K562 (cell line): ENCODE data around the gene ENDOU. TPM values are rescaled to one million over a fixed set of nuclear protein-coding genes. Genes with fewer than 3 reads are reported as not detected.

ENCODE experiments used
- ATAC-seq: fragments of 200-7000 bp; cut with Tn5 transposase; 3 replicates; pipeline ENCODE4 v1.9.1; 2020; ENCODE audit warnings: moderate library complexity
- BruUV-seq: library from RNA; stranded (reverse); fragments of 400-500 nt; replicated peaks from 2 replicates; lab custom pipeline; 2021; lab: Mats Ljungman, UMichigan
- CTCF ChIA-PET: fragments of 300-600 bp; formaldehyde crosslinking; extraction: SDS; loops from one replicate; lab custom pipeline; 2021; ENCODE audit warnings: low intra/inter-chr PET ratio; lab: Yijun Ruan, JAX
- POLR2A ChIA-PET: fragments of 300-600, 350-650 bp; sonication (Branson Sonifier 250); formaldehyde crosslinking; extraction: SDS; loops from one replicate; lab custom pipeline; 2021; ENCODE audit warnings: antibody characterized with exemption, inconsistent platforms; lab: Yijun Ruan, JAX
- DNase-seq, 4 experiments: peaks; one replicate each; pipeline versions ENCODE4 v3.0.0 to v3.0.0-alpha.2; 2011 to 2018; ENCODE audit warnings: low spot score in 3 of 4, mixed read lengths in 3 of 4; ENCODE audit errors: extremely low read depth in 1 of 4
- FAIRE-seq: peaks from 2 replicates; lab custom pipeline; 2011; peaks lifted over from hg19 to GRCh38; lab: Jason Lieb, UNC
- H2AFZ ChIP-seq: 2 replicates; pipeline ENCODE4 v1.6.0; 2011; ENCODE audit warnings: low read depth, low read length, control low read depth, inconsistent platforms
- H3K27ac ChIP-seq: fragments of 200-600 bp; 3 replicates; pipeline ENCODE4 v1.8.0; 2011; ENCODE audit warnings: low read depth, mild to moderate bottlenecking, control low read depth, inconsistent platforms, low read length, moderate library complexity, mixed read lengths; ENCODE audit errors: extremely low read depth
- H3K27me3 ChIP-seq, 2 experiments: fragments of 300-600 bp in 1 of 2; 2 replicates in 1 of 2; 3 replicates in 1 of 2; pipeline versions ENCODE4 v1.6.0 to v1.8.0; 2011; ENCODE audit warnings: inconsistent platforms in 2 of 2, low read length in 2 of 2, mild to moderate bottlenecking in 1 of 2, mixed read lengths in 1 of 2, moderate library complexity in 1 of 2; ENCODE audit not compliant: control insufficient read depth in 2 of 2, insufficient read depth in 2 of 2
- H3K36me3 ChIP-seq: fragments of 300-600 bp; 3 replicates; pipeline ENCODE4 v1.8.0; 2011; ENCODE audit warnings: mild to moderate bottlenecking, low read length, inconsistent platforms; ENCODE audit not compliant: control insufficient read depth, insufficient read depth
- H3K4me1 ChIP-seq, 2 experiments: fragments of 200-600 bp in 1 of 2; replicated peaks in 1 of 2; 2 replicates in 1 of 2; 3 replicates in 1 of 2; pipeline versions ENCODE4 v1.5.1 to v1.8.0; 2011; ENCODE audit warnings: inconsistent platforms in 2 of 2, low read length in 2 of 2, mild to moderate bottlenecking in 1 of 2, mixed read lengths in 1 of 2, moderate library complexity in 1 of 2; ENCODE audit not compliant: control insufficient read depth in 2 of 2, insufficient read depth in 2 of 2
- H3K4me2 ChIP-seq: 2 replicates; pipeline ENCODE4 v1.6.1; 2011; ENCODE audit warnings: low read length, control low read depth, inconsistent platforms, mixed read lengths; ENCODE audit not compliant: insufficient read depth
- H3K4me3 ChIP-seq: fragments of 200-600 bp; sonication (generic), shearing (Covaris generic); 2 replicates; pipeline ENCODE4 v1.5.1; 2016; ENCODE audit warnings: control low read depth, inconsistent platforms
- H3K79me2 ChIP-seq: fragments of 200-600 bp; 3 replicates; pipeline ENCODE4 v1.8.0; 2011; ENCODE audit warnings: low read length, inconsistent platforms; ENCODE audit not compliant: control insufficient read depth, insufficient read depth
- H3K9ac ChIP-seq, 2 experiments: 2 replicates each; pipeline versions ENCODE4 v1.6.0 to v1.6.1; 2011; ENCODE audit warnings: low read depth in 2 of 2, low read length in 2 of 2, control low read depth in 1 of 2, inconsistent platforms in 1 of 2, mild to moderate bottlenecking in 1 of 2, mixed read lengths in 1 of 2; ENCODE audit not compliant: insufficient read depth in 1 of 2
- H3K9me1 ChIP-seq: one replicate; pipeline ENCODE4 v1.6.0; 2011; ENCODE audit warnings: inconsistent platforms, mild to moderate bottlenecking, low read length, moderate library complexity; ENCODE audit not compliant: control insufficient read depth, insufficient read depth
- H3K9me3 ChIP-seq: replicated peaks from 2 replicates; pipeline ENCODE4 v1.5.1; 2011; ENCODE audit warnings: low read depth, low read length, inconsistent platforms; ENCODE audit not compliant: control insufficient read depth, insufficient read depth
- H4K20me1 ChIP-seq: replicated peaks from 2 replicates; pipeline ENCODE4 v1.6.1; 2011; ENCODE audit warnings: low read length, inconsistent platforms, mixed read lengths; ENCODE audit not compliant: control insufficient read depth, insufficient read depth
- CXXC5 ChIP-seq: fragments of 250-450 bp; sonication (Bioruptor Pico); IDR thresholded peaks from 2 replicates; pipeline ENCODE4 v1.8.0; 2022; ENCODE audit warnings: inconsistent platforms, mild to moderate bottlenecking, moderate library complexity
- EP300 ChIP-seq: IDR thresholded peaks from 2 replicates; pipeline ENCODE4 v1.6.1; 2012; ENCODE audit warnings: low read length, improper control_type of control experiment
- EZH2 ChIP-seq: IDR thresholded peaks from 2 replicates; pipeline ENCODE4 v1.6.1; 2012; ENCODE audit warnings: low read depth, mild to moderate bottlenecking, inconsistent platforms, low read length, borderline replicate concordance
- FOXA1 ChIP-seq: fragments of 450-650 bp; IDR thresholded peaks from 2 replicates; pipeline ENCODE4 v1.6.1; 2016; ENCODE audit warnings: mild to moderate bottlenecking, borderline replicate concordance
- FOXJ3 ChIP-seq: sonication (generic); formaldehyde crosslinking; IDR thresholded peaks from 2 replicates; pipeline ENCODE4 v1.4.0; 2020; ENCODE audit warnings: mild to moderate bottlenecking, missing genetic modification reagents
- NCOA2 ChIP-seq, 2 experiments: fragments of 450-650 bp; IDR thresholded peaks; 2 replicates each; pipeline ENCODE4 v1.6.1; 2018; ENCODE audit warnings: mild to moderate bottlenecking in 2 of 2, moderate library complexity in 1 of 2; ENCODE audit not compliant: partially characterized antibody in 2 of 2
- SAFB2 ChIP-seq: fragments of 200-400 bp; formaldehyde crosslinking; IDR thresholded peaks from 2 replicates; pipeline ENCODE4 v1.6.1; 2018; ENCODE audit warnings: borderline replicate concordance, low read length, low read depth, moderate library complexity; ENCODE audit not compliant: severe bottlenecking
- SLC30A9 ChIP-seq: fragments of 250-450 bp; sonication (Bioruptor Pico); IDR thresholded peaks from 2 replicates; pipeline ENCODE4 v1.8.0; 2022; ENCODE audit warnings: mild to moderate bottlenecking, moderate library complexity
- UBTF ChIP-seq, 2 experiments: IDR thresholded peaks; 2 replicates each; pipeline ENCODE4 v1.6.1; 2012; ENCODE audit warnings: improper control_type of control experiment in 2 of 2, low read depth in 2 of 2, low read length in 2 of 2, borderline replicate concordance in 1 of 2
- ZC3H4 ChIP-seq: sonication (generic); formaldehyde crosslinking; IDR thresholded peaks from 2 replicates; pipeline ENCODE4 v1.9.0; 2021; ENCODE audit warnings: missing genetic modification reagents, borderline replicate concordance
- ZNF551 ChIP-seq: fragments of 250-450 bp; sonication (Bioruptor Pico); IDR thresholded peaks from 2 replicates; pipeline ENCODE4 v1.5.0; 2021; ENCODE audit warnings: mild to moderate bottlenecking, moderate library complexity
- WGBS: fragments of 100-300 bp; shearing (Covaris generic); methylation state at CpG from one replicate; pipeline ENCODE4 v1.1.6; 2016; ENCODE audit warnings: low coverage, mixed read lengths; ENCODE audit not compliant: insufficient coverage; ENCODE audit errors: missing lambda C conversion rate; 5-methylcytosine and 5-hydroxymethylcytosine counted together
- in situ Hi-C: fragments of 300-500 bp; cut with MboI; formaldehyde crosslinking; loops from 4 replicates; pipeline ENCODE4 v1.15.0; 2018; ENCODE audit warnings: inconsistent platforms, mixed read lengths
- intact Hi-C: fragments of 100-400 bp; cut with micrococcal nuclease; formaldehyde crosslinking; loops from 2 replicates; pipeline ENCODE4 v1.14.2; 2022
- polyA plus RNA-seq, 8 experiments: library from polyadenylated mRNA; depleted of rRNA in 4 of 8; stranded (reverse) in 5 of 8; unstranded in 3 of 8; fragments of >200 nt; fragmentation: Nextera tagmentation in 2 of 8; fragmentation: Illumina TruSeq in 1 of 8; extraction: Ambion mirVana in 2 of 8; extraction: Trizol in 1 of 8; gene quantifications; 2 replicates each; pipeline versions ENCODE4 v1.2.1 to v1.2.3, GENCODE V29; 2011 to 2014; ENCODE audit warnings: inconsistent platforms in 1 of 8, missing spikeins in 1 of 8
- total RNA-seq, 7 experiments: library from RNA; depleted of rRNA in 6 of 7; stranded (reverse); fragments of >200 nt in 6 of 7; fragmentation: Illumina TruSeq in 2 of 7; extraction: Trizol in 2 of 7; gene quantifications; 2 replicates each; pipeline versions ENCODE4 v1.2.1 to v1.2.3, GENCODE V29; 2011 to 2021; ENCODE audit warnings: low replicate concordance in 1 of 7

ENDOU gene
- total and polyA plus RNA-seq, 9 of the 15 experiments (the other 6 are each of a cell fraction or from before 2014, with no cell fraction given): 0.03 TPM; not detected in 8

GRCh38 chr12:47752552-47752951 lies 27.3 kb upstream of the ENDOU start:
- Histone ChIP-seq H3K36me3 (no peaks in the 10 kb centered on the region), H3K9ac (no peak overlapping the region), H3K27me3 (peaks cover 22 to 27% of the 10 kb centered on the region in 2 experiments; a peak in 4 of 5 replicates)
- DNase-seq: no peak
- in situ Hi-C loops: no loop called here
- TF ChIP-seq EP300: no peak
- no peak for TF ChIP-seq FOXA1
- no peak for TF ChIP-seq CXXC5 (CRISPR knock-in tag)
- TF ChIP-seq SLC30A9: no peak
- TF ChIP-seq ZNF551 (CRISPR knock-in tag): no peak
- TF ChIP-seq UBTF (IDR thresholded peaks at IDR 0.05; ENCODE audit: borderline replicate concordance in 1 of 2, low read depth in 2 of 2, low read length in 2 of 2): no peak
- TF ChIP-seq ZC3H4 (CRISPR knock-in tag): no peak
- TF ChIP-seq SAFB2: no peak
- no peak for TF ChIP-seq EZH2
- TF ChIP-seq FOXJ3 (CRISPR knock-in tag): no peak
- no peak for TF ChIP-seq NCOA2 (IDR thresholded peaks at IDR 0.05; ENCODE audit: partially characterized antibody in 2 of 2)
- TF ChIP-seq, all 486 proteins: peak for 0
- Histone ChIP-seq H3K4me1 (peaks cover 6 to 20% of the 10 kb centered on the region in 2 experiments; a peak in 2 of 5 replicates), H3K9me3 (no peaks in the 10 kb centered on the region), H4K20me1 (no peaks in the 10 kb centered on the region), H2AFZ (no peak overlapping the region), H3K79me2 (no peaks in the 10 kb centered on the region), H3K4me2 (no peak overlapping the region), H3K27ac (no peak overlapping the region), H3K4me3 (no peak overlapping the region), H3K9me1 (no peaks in the 10 kb centered on the region)
- ChIA-PET POLR2A (interaction anchor here (0.8 kb wide), 1 partner anchor 21 kb away, joined by 4 read pairs; no protein-coding TSS in a partner anchor), CTCF (no interaction called here)
- intact Hi-C loops: no loop called here
- no TSS peak for BruUV-seq
- FAIRE-seq (no peak), ATAC-seq (no peak)
- WGBS: 40% methylated on average over 7 of the region's 7 CpGs
